Mucosa of descending colon (tissue), 3 donors: ENCODE results near the gene CFAP57. TPM values are rescaled to one million over a fixed set of nuclear protein-coding genes. Genes with fewer than 3 reads are reported as not detected.

Experiments
- ATAC-seq: fragments of 200-7000 bp; cut with Tn5 transposase; one replicate; pipeline ENCODE4 v1.9.1; 2020; ENCODE audit warnings: mild to moderate bottlenecking, moderate library complexity
- DNase-seq, 3 donors: peaks; one replicate each; pipeline ENCODE4 v3.0.0-alpha.2; 2020
- H3K36me3 ChIP-seq: fragments of 200-600 bp; one replicate; pipeline ENCODE4 v1.8.0; 2021; ENCODE audit warnings: low read depth, mild to moderate bottlenecking
- H3K4me1 ChIP-seq: fragments of 200-600 bp; one replicate; pipeline ENCODE4 v1.8.0; 2021; ENCODE audit warnings: low read depth, mild to moderate bottlenecking
- H3K4me3 ChIP-seq: fragments of 200-600 bp; one replicate; pipeline ENCODE4 v1.8.0; 2021; ENCODE audit warnings: mild to moderate bottlenecking
- H3K9me3 ChIP-seq: fragments of 200-600 bp; one replicate; pipeline ENCODE4 v1.8.0; 2021; ENCODE audit warnings: mild to moderate bottlenecking
- intact Hi-C, 2 donors: fragments of 100-400 bp; cut with DNase I in 1 of 2; cut with micrococcal nuclease in 1 of 2; formaldehyde crosslinking; loops; one replicate each; pipeline versions ENCODE4 v1.11.0 to v1.11.1; 2022; cut with DNase I, micrococcal nuclease
- total RNA-seq, 3 donors: library from RNA; stranded (reverse); fragmentation: NEBNext Ultra II Directional in 2 of 3; extraction: Animal tissue kit (Norgen Biotek cat#: 25700) in 2 of 3; gene quantifications; one replicate each; pipeline versions ENCODE4 v1.2.1 to v1.2.4, GENCODE V29; 2021 to 2023
- TF ChIP-seq, protein P1 (sequence below): fragments of 200-600 bp; IDR thresholded peaks from one replicate; pipeline ENCODE4 v1.8.0; 2022; ENCODE audit warnings: antibody characterized with exemption, mild to moderate bottlenecking
- donor health status: DM: no; HTN: no; CAD: no; lungs with moderate emphysema.
- donor health status: DM: no; HTN: no; CAD: no.
- donor health status: DM: no; HTN: yes; CAD: no.

The CFAP57 gene
- total RNA-seq, 3 donors from 2014 or later: 0.34 TPM; not detected in 2

GRCh38 chr1:43267291-43267805 lies 95.2 kb downstream of the CFAP57 start:
- TF ChIP-seq, protein P1, sequence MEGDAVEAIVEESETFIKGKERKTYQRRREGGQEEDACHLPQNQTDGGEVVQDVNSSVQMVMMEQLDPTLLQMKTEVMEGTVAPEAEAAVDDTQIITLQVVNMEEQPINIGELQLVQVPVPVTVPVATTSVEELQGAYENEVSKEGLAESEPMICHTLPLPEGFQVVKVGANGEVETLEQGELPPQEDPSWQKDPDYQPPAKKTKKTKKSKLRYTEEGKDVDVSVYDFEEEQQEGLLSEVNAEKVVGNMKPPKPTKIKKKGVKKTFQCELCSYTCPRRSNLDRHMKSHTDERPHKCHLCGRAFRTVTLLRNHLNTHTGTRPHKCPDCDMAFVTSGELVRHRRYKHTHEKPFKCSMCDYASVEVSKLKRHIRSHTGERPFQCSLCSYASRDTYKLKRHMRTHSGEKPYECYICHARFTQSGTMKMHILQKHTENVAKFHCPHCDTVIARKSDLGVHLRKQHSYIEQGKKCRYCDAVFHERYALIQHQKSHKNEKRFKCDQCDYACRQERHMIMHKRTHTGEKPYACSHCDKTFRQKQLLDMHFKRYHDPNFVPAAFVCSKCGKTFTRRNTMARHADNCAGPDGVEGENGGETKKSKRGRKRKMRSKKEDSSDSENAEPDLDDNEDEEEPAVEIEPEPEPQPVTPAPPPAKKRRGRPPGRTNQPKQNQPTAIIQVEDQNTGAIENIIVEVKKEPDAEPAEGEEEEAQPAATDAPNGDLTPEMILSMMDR: no peak
- H3K36me3 ChIP-seq: no peaks in the 10 kb centered on the region
- H3K4me1 ChIP-seq: peaks cover 9% of the 10 kb centered on the region
- ATAC-seq (no peak), DNase-seq (peak in 2 of 3 donors; percentile 24 to 38)
- intact Hi-C loops: no loop called here
- no peak overlapping the region for H3K4me3 ChIP-seq
- no peaks in the 10 kb centered on the region for H3K9me3 ChIP-seq

DNA sequence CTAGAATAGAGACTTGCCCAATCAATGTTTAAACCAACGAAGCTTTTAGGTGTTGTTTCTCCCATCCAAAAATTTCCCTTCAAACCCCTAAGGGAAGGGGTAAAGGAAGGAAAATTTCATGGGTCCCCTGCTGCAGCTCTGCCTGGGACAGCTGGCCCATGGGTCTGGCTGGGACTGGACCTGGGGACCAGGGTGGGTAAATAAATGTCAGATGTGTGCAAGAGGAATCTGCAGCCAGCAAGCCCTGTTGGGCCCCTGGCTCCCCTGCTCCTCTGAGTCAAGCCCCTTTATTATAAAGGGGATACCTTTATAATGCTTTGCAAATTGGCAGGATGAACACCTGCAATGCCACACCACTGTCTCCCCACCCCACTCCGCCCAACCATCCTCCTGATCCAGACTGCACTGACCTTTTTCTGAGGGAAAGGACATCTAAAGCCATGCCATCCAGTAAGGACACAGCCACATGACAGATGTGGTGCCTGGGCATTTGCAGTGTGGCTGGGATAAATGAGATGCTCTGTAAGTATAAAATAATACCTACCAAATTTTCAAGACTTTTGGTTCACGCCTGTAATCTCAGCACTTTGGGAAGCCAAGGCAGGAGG lies 95.8 kb downstream of the CFAP57 start:
- ATAC-seq (no peak), DNase-seq (peak in 1 of 3 donors; percentile 4)
- Histone ChIP-seq H3K36me3 (no peaks in the 10 kb centered on the region), H3K4me3 (no peak overlapping the region), H3K9me3 (no peaks in the 10 kb centered on the region), H3K4me1 (peaks cover 9% of the 10 kb centered on the region)
- TF ChIP-seq, protein P1: no peak
- intact Hi-C loops: no loop called here

DNA sequence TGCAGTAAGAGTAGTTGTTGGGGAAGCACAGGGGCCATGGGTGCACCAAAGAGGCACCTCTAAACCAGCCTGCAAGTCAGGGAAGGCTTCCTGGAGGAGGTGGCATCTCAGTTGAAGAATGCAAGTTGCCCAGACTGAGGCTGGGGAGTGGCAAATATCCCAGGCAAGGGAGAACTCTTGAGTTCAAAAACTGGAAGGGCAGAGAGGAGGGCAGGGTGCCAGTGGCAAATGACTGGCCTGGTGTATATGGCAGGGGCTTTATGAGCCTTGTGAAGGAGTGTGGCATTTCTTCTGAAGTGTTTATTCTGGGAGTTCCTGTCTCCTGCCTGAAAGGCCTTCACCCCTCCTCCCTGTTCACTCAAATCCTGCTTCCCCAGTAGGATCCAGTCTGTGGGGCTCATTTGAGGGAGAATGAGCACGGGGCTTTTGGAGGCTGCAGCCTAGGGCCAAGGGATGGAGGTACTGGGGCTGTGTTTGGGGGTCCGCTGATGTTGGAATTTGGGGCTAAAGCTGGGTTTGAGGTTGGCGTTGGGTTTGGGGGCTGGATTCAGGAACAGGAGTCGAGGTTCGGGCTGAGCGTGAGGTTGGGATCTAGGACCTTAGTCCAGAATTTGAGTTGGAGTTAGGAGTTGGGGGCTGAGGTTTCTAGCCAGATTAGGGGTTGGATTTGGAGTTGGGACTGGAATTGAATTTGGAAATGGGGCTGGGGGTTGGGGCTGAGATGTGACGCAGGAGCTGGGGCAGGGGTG lies 97.7 kb downstream of the CFAP57 start, which contains the start of gene TMEM125:
TSS of gene TMEM125 (plus strand) at position 357 of the 749 bp plus-strand sequence. CDS start 2,740 bp downstream, outside the sequence.
- intact Hi-C loops: no loop called here
- Histone ChIP-seq H3K4me1 (peaks cover 10% of the 10 kb centered on the region), H3K9me3 (no peaks in the 10 kb centered on the region)

GRCh38 chr1:43270421-43271095 lies 98.4 kb downstream of the CFAP57 start:
- DNase-seq: peak; percentile 89 to 93 (median 91)
- Histone ChIP-seq H3K9me3 (no peaks in the 10 kb centered on the region), H3K4me1 (peaks cover 10% of the 10 kb centered on the region), H3K4me3 (no peak overlapping the region), H3K36me3 (no peaks in the 10 kb centered on the region)
- TF ChIP-seq, protein P1: no peak
- ATAC-seq: peak; percentile 93
- intact Hi-C loops: no loop called here

More for the DNA sequence above, 97.7 kb downstream of the CFAP57 start, which contains the start of gene TMEM125:
- DNase-seq: peak; percentile 78 to 91 (median 85)
- peak; percentile 55 for ATAC-seq
- H3K36me3 ChIP-seq: no peaks in the 10 kb centered on the region
- H3K4me3 ChIP-seq: no peak within 1 kb of the TSS
- TF ChIP-seq, protein P1: no peak

DNA sequence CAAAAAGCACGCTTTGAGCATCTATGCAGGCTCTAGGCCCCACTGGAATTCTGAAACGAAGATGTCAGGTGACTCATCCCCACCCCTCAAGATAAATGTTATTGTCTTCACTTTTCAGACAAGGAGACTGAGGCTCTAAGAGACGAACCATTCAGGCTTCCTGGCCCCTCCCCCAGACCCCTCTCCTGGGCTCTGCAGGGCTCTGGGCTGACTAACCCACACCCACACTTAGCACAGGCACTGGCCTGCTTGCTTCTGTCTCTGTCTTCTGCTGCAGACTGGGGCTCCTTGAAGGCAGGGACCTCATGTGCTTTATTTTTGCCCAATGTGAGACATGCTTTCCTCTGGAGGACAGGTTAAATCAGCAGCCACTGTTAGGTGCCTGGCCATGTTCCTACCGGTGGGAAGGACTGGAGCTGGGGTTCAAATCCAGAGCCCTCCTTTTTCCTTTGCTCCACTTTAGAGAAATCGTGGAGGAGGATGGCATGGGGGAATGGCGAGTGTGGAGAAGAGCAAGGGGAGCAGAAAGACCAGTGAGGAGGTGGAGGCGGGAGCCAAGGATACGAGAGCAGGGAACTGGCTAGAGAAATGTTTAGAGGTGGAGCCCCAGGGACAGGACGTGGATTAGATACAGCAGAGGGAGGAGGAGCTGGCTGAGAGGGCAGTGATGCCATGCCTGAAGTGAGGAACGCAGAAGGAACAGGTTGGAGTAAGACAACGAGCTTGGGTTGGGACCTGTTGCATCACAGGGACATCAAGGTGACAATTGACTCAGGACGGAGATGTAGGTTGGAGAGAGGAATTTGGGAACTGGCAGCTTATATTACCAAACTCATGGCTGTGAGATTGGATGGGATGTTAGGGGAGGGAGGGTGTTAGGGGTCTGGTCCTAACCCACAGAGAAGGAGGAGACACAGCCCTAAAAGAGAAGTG lies 99.3 kb downstream of the CFAP57 start:
- Histone ChIP-seq H3K9me3 (no peaks in the 10 kb centered on the region), H3K36me3 (no peaks in the 10 kb centered on the region), H3K4me1 (peaks cover 10% of the 10 kb centered on the region), H3K4me3 (no peak overlapping the region)
- TF ChIP-seq, protein P1: no peak
- no peak for ATAC-seq
- DNase-seq: peak in 2 of 3 donors; percentile 18 to 50
- intact Hi-C loops: no loop called here
